ENCODE data around the gene CFHR3.
"Not testable (repeated sequence)": the region's sequence is repeated elsewhere in the genome, so short reads cannot be mapped to it uniquely, and the experiment has no call there.

Gene CFHR3

DNA sequence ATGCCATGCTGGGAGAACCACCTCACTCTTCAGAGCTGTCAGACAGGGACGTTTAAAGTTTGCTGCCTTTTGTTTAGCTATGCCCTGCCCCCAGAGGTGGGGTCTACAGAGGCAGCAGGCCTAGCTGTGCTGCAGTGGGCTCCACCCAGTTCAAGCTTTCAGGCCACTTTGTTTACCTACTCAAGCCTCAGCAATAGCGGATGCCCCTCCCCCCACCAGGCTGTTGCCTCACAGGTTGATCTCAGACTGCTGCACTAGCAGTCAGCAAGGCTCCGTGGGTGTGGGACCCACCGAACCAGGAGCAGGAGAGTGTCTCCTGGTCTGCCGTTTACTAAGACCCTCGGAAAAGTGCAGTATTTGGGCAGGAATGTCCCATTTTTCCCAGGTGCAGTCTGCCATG is 42.8 kb downstream of the CFHR3 start:
- H3K56ac ChIP-seq (ENCODE audit: low read length); H2BK5ac ChIP-seq (ENCODE audit: low read length); H3K36me3 ChIP-seq (ENCODE audit: control insufficient read depth, insufficient read depth, low read length); H3K4ac ChIP-seq (ENCODE audit: low read depth, low read length); H3K9ac ChIP-seq (ENCODE audit: low read length); H3K79me1 ChIP-seq (ENCODE audit: low read length); H3K23ac ChIP-seq (ENCODE audit: low read length); H2BK120ac ChIP-seq (ENCODE audit: low read depth, low read length); H2AK5ac ChIP-seq (ENCODE audit: low read length); H4K8ac ChIP-seq (ENCODE audit: low read depth, low read length); H3K4me1 ChIP-seq (ENCODE audit: control insufficient read depth, low read depth, low read length); H3K4me2 ChIP-seq (ENCODE audit: low read length); H3K79me2 ChIP-seq (ENCODE audit: control insufficient read depth, insufficient read depth, low read length); H3K27ac ChIP-seq (ENCODE audit: low read depth, low read length); H2BK15ac ChIP-seq (replicated peaks; ENCODE audit: low read depth); H3K18ac ChIP-seq (ENCODE audit: low read length); H3K27me3 ChIP-seq (ENCODE audit: insufficient read depth, low read length, poor library complexity); H4K5ac ChIP-seq (ENCODE audit: low read length); H3K4me3 ChIP-seq (ENCODE audit: low read length): not testable (repeated sequence)
- peak; percentile 1 for DNase-seq
- WGBS (ENCODE audit: extremely low coverage, insufficient coverage, low lambda C conversion rate) = no CpG with 5 or more reads among the region's 6 CpGs

DNA sequence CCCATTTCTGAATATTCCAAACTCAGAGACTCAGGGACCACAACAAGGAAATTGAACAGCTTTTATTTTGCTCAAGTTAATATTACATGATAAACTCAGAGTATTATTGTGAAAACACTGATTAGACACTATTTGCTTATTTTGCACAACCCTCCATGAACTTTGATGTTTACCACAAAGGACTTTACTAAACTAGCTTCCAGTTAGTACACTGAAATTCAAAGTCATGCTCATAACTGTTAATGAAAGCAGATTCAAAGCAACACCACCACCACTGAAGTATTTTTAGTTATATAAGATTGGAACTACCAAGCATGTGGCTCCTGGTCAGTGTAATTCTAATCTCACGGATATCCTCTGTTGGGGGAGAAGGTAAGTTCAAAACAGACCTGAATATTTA is 44.9 kb downstream of the CFHR3 start, which contains the start of gene CFHR1:
Gene CFHR1, plus strand, starts transcription at position 201 of the 400 bp plus-strand sequence. Its CDS starts 114 bp downstream, at position 315.
- H3K4me3 ChIP-seq (ENCODE audit: low read length); H3K56ac ChIP-seq (ENCODE audit: low read length); H2AK5ac ChIP-seq (ENCODE audit: low read length); H2BK5ac ChIP-seq (ENCODE audit: low read length); H3K79me2 ChIP-seq (ENCODE audit: control insufficient read depth, insufficient read depth, low read length); H2BK15ac ChIP-seq (replicated peaks; ENCODE audit: low read depth); H3K4ac ChIP-seq (ENCODE audit: low read depth, low read length); H3K79me1 ChIP-seq (ENCODE audit: low read length); DNase-seq; H3K27me3 ChIP-seq (ENCODE audit: insufficient read depth, low read length, poor library complexity); H3K4me2 ChIP-seq (ENCODE audit: low read length); H2BK120ac ChIP-seq (ENCODE audit: low read depth, low read length); H3K4me1 ChIP-seq (ENCODE audit: control insufficient read depth, low read depth, low read length); H4K5ac ChIP-seq (ENCODE audit: low read length); H3K18ac ChIP-seq (ENCODE audit: low read length); H3K36me3 ChIP-seq (ENCODE audit: control insufficient read depth, insufficient read depth, low read length); H3K23ac ChIP-seq (ENCODE audit: low read length); H3K27ac ChIP-seq (ENCODE audit: low read depth, low read length); H4K8ac ChIP-seq (ENCODE audit: low read depth, low read length); H3K9ac ChIP-seq (ENCODE audit: low read length): not testable (repeated sequence)
- WGBS (ENCODE audit: extremely low coverage, insufficient coverage, low lambda C conversion rate) = no CpG with 5 or more reads among the region's 1 CpG

DNA sequence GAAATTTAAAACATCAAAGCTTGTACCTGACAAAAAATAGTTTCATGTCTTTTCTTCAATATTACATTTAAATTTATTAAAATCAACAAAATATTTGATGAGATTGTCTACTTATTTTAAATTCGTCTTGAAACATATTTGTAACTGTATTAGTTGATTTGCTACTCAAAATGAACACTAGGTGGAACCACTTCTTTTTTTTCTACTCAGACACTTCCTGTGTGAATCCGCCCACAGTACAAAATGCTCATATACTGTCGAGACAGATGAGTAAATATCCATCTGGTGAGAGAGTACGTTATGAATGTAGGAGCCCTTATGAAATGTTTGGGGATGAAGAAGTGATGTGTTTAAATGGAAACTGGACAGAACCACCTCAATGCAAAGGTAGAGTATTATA is 53.2 kb downstream of the CFHR3 start:
- H3K56ac ChIP-seq (ENCODE audit: low read length); H3K79me1 ChIP-seq (ENCODE audit: low read length); H3K9ac ChIP-seq (ENCODE audit: low read length); H3K79me2 ChIP-seq (ENCODE audit: control insufficient read depth, insufficient read depth, low read length); H2AK5ac ChIP-seq (ENCODE audit: low read length); H3K4me1 ChIP-seq (ENCODE audit: control insufficient read depth, low read depth, low read length); H2BK120ac ChIP-seq (ENCODE audit: low read depth, low read length); H3K36me3 ChIP-seq (ENCODE audit: control insufficient read depth, insufficient read depth, low read length); H3K23ac ChIP-seq (ENCODE audit: low read length); H4K5ac ChIP-seq (ENCODE audit: low read length); H3K4me2 ChIP-seq (ENCODE audit: low read length); H3K18ac ChIP-seq (ENCODE audit: low read length); H3K27ac ChIP-seq (ENCODE audit: low read depth, low read length); H2BK5ac ChIP-seq (ENCODE audit: low read length); H3K27me3 ChIP-seq (ENCODE audit: insufficient read depth, low read length, poor library complexity); H3K4ac ChIP-seq (ENCODE audit: low read depth, low read length); H2BK15ac ChIP-seq (replicated peaks; ENCODE audit: low read depth); H3K4me3 ChIP-seq (ENCODE audit: low read length); H4K8ac ChIP-seq (ENCODE audit: low read depth, low read length): not testable (repeated sequence)
- DNase-seq = peak; percentile 1
- WGBS (ENCODE audit: extremely low coverage, insufficient coverage, low lambda C conversion rate) = no CpG with 5 or more reads among the region's 4 CpGs
